ENCODE data around the gene NUDT3. TPM values are rescaled to one million over a fixed set of nuclear protein-coding genes. Genes with fewer than 3 reads are reported as not detected.

The NUDT3 gene
- total and polyA plus RNA-seq, 5 experiments from 2014 or later = 7.4 to 31.7 (median 10.8) TPM

DNA sequence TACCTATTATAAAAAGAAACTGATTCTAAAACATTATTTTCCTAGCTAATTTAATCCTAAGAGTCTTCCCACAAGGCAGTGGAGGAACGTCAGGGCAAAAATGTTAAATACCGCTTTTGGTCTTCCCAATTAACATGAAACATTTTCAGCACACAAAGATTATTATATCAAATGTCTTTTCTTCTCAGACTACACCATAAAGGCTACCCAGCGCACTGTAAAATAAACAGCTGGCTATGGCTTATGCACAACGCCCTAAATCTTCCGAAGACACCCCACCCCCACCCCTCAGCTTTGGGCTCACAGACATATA is 1.0 kb downstream of the NUDT3 start:
- Mint-ChIP-seq H3K9me3 (no peaks in the 10 kb centered on the region), H3K36me3 (no peaks in the 10 kb centered on the region), H3K4me1 (peaks cover 9 to 36% (median 27%) of the 10 kb centered on the region in 4 donors), H3K27ac (no peak overlapping the region), H3K4me3 (no peak overlapping the region), H3K27me3 (no peaks in the 10 kb centered on the region)
- POLR2A ChIA-PET = interaction anchor here (0.6 to 3.5 kb wide), 7 partner anchors 24 to 227 kb away, joined by 3 to 33 read pairs (median 8); partner anchors contain the start of genes HMGA1, RPS10 and SMIM29
- ATAC-seq (peak in 1 of 2 donors; percentile 15), DNase-seq (no peak)

DNA sequence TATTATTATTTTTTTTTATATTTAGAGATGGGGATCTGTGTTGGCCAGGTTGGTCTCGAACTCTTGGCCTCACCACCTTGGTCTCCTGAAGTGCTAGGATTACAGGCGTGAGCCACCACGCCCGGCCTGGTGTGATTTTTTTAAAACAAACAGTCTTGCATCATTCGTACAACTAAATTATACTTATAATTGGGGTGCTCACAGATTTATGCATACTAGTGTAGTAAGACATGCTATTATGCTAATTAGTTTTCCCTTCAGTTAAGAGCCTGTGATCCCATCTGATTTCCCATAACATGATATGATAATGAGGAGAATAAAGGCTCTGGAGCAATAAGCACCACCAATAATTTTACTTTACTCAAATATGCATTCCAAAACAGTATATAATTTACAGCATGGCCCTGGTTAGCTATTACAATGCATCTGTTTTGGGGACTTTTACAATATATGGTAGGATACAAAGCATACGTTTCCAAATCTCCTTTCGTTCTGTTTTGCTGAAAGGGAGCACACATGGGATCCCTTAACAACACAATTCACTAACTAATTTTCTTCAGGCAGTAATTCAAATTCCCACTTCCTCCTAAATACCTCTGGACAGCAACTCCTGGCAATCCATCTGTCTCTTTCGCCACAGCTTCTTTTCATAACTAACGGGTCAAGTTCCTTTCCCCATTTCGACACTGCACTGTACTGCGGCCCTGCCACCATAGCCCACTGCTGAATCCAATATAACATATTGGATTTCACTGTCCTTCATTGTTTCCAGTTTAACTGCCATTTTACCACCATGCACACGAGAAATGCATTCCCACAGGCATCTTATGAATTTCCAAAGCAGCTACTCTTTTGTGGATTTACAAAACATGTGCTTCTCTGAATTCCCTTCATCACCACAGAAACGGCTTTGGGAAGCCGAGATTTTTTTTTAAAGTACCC is 1.7 kb downstream of the NUDT3 start:
- Mint-ChIP-seq H3K36me3 (no peaks in the 10 kb centered on the region), H3K9me3 (no peaks in the 10 kb centered on the region), H3K27ac (no peak overlapping the region), H3K4me1 (peaks cover 11 to 42% (median 30%) of the 10 kb centered on the region in 4 donors), H3K27me3 (no peaks in the 10 kb centered on the region), H3K4me3 (no peak overlapping the region)
- ATAC-seq (no peak), DNase-seq (no peak)
- POLR2A ChIA-PET = interaction anchor here (0.6 to 3.5 kb wide), 8 partner anchors 15 to 958 kb away, joined by 3 to 33 read pairs (median 8); partner anchors contain the start of genes HMGA1 and SMIM29

DNA sequence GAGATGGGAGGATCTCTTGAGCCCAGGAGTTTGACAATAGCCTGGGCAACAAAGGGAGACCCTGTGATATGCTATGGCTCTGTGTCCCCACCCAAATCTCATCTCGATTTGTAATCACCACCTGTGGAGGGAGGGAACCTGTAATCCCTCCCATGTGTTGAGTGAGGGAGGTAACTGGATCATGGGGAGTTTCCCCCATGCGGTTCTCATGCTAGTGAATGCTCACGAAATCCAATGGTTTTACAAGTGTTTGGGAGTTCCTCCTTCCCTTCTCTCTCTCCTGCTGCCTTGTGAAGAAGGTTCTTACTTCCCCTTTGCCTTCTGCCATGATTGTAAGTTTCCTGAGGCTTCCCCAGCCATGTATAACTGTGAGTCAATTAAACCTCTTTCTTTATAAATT is 3.4 kb downstream of the NUDT3 start:
- H3K9me3 Mint-ChIP-seq = no peaks in the 10 kb centered on the region
- no peaks in the 10 kb centered on the region for H3K27me3 Mint-ChIP-seq
- peak overlapping the region in 2 of 10 donors; percentile 5 to 17 for H3K27ac Mint-ChIP-seq
- H3K36me3 Mint-ChIP-seq = no peaks in the 10 kb centered on the region
- no peak for DNase-seq
- H3K4me1 Mint-ChIP-seq = peaks cover 11 to 49% (median 42%) of the 10 kb centered on the region in 4 donors
- no peak overlapping the region for H3K4me3 Mint-ChIP-seq
- POLR2A ChIA-PET = no interaction called here
- ATAC-seq = no peak

DNA sequence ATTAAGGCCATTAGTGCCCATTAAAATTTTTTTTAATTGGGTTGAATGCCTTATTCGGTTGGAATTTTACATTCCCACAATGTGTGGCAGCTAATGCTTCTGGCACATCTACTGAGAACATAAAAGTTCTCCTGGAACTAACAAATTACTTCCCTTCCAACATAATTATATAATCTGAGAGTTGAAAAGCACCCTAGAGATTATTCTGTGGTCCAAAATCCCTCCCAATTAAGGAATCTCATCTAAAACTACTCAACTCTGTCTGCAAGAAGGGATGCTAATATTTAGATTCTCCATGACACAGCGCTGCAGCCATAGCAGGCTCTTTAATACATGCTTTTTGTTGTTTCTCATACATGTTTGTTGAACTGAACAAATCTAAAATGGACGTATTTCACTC is 4.0 kb downstream of the NUDT3 start:
- Mint-ChIP-seq H3K9me3 (no peaks in the 10 kb centered on the region), H3K4me3 (no peak overlapping the region), H3K36me3 (peaks cover 0 to 2% (median 0%) of the 10 kb centered on the region in 3 donors), H3K4me1 (peaks cover 13 to 48% (median 44%) of the 10 kb centered on the region in 4 donors), H3K27ac (no peak overlapping the region), H3K27me3 (no peaks in the 10 kb centered on the region)
- ATAC-seq = no peak
- POLR2A ChIA-PET = no interaction called here
- no peak for DNase-seq

DNA sequence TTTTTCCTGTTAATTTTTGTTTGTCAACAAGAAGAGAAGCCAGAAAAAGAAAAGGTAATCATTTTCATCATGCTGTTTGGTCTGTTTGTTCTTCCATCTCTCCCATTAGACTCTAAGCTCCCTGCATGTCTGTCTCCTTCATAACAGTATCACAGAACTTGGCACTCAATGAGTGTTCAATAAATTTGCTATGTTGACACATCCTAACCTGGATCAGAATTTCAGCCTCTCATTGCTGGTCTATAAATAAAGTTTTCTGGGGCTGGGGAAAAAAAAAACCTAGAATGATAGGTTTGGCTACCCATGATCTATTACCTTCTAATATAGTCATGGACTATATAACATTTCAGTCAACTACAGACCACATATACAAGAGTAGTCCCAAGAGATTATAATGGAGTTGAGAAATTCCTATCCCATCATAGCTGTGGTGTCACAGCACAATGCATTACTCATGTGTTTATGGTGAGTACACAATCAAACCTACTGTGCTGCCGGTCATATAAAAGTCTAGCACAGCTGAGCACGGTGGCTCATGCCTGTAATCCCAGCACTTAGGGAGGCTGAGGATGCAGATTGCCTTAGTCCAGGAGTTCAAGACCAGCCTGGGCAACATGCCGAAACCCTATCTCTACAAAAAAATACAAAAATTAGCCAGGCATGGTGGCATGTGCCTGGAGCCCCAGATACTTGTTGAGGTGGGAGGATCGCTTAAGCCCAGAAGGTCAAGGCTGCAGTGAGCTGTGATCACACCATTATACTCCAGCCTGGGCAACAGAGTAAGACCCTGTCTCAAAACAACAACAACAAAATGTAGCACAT is 5.9 kb downstream of the NUDT3 start:
- Mint-ChIP-seq H3K36me3 (peaks cover 0 to 2% (median 0%) of the 10 kb centered on the region in 3 donors), H3K4me3 (no peak overlapping the region), H3K9me3 (no peaks in the 10 kb centered on the region), H3K27ac (peak overlapping the region in 2 of 10 donors; percentile 17 to 27), H3K27me3 (no peaks in the 10 kb centered on the region), H3K4me1 (peaks cover 11 to 49% (median 39%) of the 10 kb centered on the region in 4 donors)
- ATAC-seq (no peak), DNase-seq (no peak)
- POLR2A ChIA-PET = no interaction called here

DNA sequence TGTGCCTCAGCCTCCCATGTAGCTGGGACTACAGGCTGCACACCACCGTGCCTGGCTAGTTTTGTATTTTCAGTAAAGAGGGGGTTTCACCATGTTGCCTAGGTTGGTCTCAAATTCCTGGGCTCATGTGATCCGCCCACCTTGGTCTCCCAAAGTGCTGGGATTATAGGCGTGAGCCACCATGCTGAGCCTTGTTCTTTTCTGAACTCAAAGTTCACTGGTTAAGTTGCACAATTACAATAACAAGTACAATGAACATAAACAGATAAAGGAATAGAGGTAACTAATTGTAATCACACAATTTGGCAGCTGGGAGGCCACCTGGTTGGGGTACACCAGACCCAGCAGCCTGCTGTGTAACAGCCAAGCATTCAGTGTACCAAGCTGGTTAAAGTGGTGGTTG is 6.7 kb downstream of the NUDT3 start:
- no peaks in the 10 kb centered on the region for H3K27me3 Mint-ChIP-seq
- H3K27ac Mint-ChIP-seq = peak overlapping the region in 1 of 10 donors; percentile 22
- peaks cover 0 to 2% (median 0%) of the 10 kb centered on the region in 3 donors for H3K36me3 Mint-ChIP-seq
- POLR2A ChIA-PET = no interaction called here
- ATAC-seq = no peak
- H3K4me3 Mint-ChIP-seq = no peak overlapping the region
- peaks cover 13 to 53% (median 40%) of the 10 kb centered on the region in 4 donors for H3K4me1 Mint-ChIP-seq
- DNase-seq = no peak
- H3K9me3 Mint-ChIP-seq = no peaks in the 10 kb centered on the region

DNA sequence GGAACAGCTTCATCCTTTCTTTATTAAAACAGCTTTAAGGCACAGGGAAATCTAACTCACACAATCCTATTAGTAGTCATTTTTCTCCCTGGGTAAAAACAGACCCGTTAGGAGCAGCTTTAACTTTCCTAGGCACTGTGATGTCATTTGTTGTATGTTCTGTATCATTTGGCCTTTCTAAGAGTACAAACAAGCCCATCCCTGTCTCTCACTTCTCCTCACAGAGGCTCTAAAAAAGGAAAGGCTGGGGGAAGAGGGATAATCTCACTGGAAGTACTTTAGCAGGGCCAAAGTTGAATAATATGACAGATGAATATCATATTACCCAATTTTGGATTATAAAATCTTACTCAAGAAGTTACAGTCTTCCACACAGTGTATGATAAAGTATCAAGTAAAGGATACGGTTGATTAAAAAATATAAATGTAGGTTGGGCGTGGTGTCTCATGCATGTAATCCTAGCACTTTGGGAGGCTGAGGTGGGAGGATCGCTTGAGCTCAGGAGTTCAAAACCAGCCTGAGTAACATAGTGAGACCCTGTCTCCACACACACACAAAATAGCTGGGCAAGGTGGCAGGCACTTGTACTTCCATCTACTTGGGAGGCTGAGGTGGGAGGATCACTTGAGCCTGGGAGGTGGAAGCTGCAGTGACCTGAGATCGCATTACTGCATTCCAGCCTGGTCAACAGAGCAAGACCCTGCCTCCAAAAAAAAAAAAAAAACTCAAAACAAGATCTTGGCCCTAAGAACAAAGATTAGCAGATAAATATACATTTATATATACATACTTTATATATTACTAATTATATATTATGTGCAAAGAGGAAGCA is 7.9 kb downstream of the NUDT3 start:
- peak overlapping the region in 3 of 10 donors; percentile 10 to 74 (median 37) for H3K27ac Mint-ChIP-seq
- POLR2A ChIA-PET = no interaction called here

DNA sequence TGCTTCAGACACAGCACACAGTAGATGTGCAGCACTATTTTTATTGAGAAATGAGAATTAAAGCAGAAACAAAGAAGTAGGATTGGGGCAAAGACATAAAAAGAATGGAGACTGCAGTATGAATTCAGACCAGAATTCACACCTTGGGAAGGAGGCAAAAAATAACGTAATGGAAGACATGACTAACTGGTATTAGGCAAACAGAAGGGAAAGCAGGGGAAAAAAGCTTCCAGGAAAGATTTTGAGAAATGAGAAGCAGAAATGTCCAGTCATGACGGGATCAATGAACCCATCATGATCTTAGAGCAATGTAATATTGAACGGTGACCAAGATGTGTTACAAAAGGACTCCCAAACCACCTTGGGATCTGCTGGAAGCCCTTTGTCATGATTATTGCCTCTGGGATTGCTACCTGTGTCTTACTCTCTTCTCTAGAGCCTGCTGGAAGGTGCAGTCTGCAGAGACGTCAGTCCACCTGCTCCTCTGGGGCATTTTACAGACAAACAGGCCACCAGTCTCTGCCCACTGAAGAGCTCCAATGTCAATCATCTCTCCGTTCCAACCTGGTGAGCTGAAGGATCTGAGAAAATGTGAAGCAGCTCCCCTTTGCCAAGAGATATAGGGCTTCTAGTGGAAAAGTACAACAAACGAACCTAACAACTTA is 8.7 kb downstream of the NUDT3 start:
- Mint-ChIP-seq H3K9me3 (no peaks in the 10 kb centered on the region), H3K27me3 (no peaks in the 10 kb centered on the region), H3K27ac (peak overlapping the region in 3 of 10 donors; percentile 27 to 64 (median 37)), H3K4me1 (peaks cover 9 to 52% (median 39%) of the 10 kb centered on the region in 4 donors), H3K4me3 (no peak overlapping the region), H3K36me3 (peaks cover 0 to 2% (median 0%) of the 10 kb centered on the region in 3 donors)
- no peak for ATAC-seq
- POLR2A ChIA-PET = no interaction called here
- DNase-seq = no peak

More for the DNA sequence above, 7.9 kb downstream of the NUDT3 start:
- peak overlapping the region in 1 of 10 donors; percentile 15 for H3K4me3 Mint-ChIP-seq
- H3K9me3 Mint-ChIP-seq = no peaks in the 10 kb centered on the region
- H3K4me1 Mint-ChIP-seq = peaks cover 13 to 57% (median 44%) of the 10 kb centered on the region in 4 donors
- H3K36me3 Mint-ChIP-seq = peaks cover 0 to 2% (median 0%) of the 10 kb centered on the region in 3 donors
- H3K27me3 Mint-ChIP-seq = no peaks in the 10 kb centered on the region
- DNase-seq (no peak), ATAC-seq (no peak)

DNA sequence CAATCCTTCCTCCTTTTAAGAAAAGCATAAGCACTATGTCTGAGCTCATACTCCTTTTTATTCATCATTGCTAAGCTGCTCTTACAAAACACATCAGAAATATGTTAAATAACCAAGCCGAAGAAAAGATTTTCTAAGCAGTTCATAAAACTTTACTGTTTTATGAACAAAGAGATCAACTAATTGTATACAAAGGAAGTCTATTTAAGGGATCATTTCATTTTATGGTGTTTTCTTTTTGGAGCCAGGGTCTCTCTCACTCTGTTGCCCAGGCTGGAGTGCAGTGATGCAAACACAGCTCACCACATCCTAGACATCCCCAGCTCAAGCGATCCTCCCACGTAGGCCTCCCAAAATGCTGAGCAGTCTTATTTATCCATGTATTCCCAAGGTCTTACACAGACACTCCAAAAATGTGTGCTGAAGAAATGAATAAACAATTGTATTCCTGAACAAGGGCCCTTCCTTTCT is 9.3 kb downstream of the NUDT3 start:
- POLR2A ChIA-PET = no interaction called here
- H3K36me3 Mint-ChIP-seq = peaks cover 0 to 3% (median 2%) of the 10 kb centered on the region in 3 donors
- H3K4me3 Mint-ChIP-seq = no peak overlapping the region
- no peak for ATAC-seq
- H3K27me3 Mint-ChIP-seq = no peaks in the 10 kb centered on the region
- H3K27ac Mint-ChIP-seq = peak overlapping the region in 1 of 10 donors; percentile 27
- no peak for DNase-seq
- peaks cover 11 to 55% (median 41%) of the 10 kb centered on the region in 4 donors for H3K4me1 Mint-ChIP-seq
- H3K9me3 Mint-ChIP-seq = no peaks in the 10 kb centered on the region

DNA sequence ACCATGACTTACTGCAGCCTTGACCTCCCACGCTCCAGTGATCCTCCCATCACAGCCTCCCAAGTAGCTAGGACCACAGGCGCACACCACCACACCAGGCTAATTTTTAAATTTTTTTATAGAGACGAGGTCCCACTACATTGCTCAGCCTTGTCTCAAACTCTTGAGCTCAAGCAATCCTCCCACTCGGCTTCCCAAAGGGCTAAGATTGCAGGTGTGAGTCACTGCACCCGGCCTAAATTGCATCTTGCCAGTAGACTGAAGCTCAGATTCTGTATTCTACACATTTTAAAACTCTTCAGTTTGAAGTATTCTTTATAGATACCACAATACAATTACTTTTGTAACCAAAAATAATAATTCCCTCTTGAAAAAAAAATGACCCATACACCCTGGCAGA is 11.4 kb downstream of the NUDT3 start:
- ATAC-seq (no peak), DNase-seq (no peak)
- Mint-ChIP-seq H3K27me3 (no peaks in the 10 kb centered on the region), H3K36me3 (peaks cover 0 to 4% (median 2%) of the 10 kb centered on the region in 3 donors), H3K9me3 (no peaks in the 10 kb centered on the region), H3K4me3 (no peak overlapping the region), H3K27ac (peak overlapping the region in 2 of 10 donors; percentile 9 to 43), H3K4me1 (peaks cover 7 to 42% (median 30%) of the 10 kb centered on the region in 4 donors)
- POLR2A ChIA-PET = no interaction called here

DNA sequence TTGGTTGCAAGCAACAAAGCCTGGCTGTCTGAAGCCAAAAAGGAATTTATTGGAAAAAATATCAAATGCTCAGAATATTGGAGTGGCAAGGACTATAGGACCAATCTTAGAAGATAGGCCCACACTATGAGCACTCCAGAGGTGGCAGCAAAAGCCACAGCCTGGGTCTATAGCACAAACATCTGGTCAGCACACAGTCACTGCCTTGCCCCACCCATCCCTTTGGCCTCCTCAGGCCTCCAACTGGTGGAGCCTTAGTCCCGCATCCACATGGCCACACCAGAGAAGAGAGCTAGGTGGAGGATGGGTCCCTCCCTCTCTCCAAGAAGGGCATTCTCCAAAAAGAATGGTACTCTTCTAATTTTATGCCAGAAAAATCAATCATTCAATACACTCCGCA is 14.0 kb downstream of the NUDT3 start:
- Mint-ChIP-seq H3K4me3 (no peak overlapping the region), H3K36me3 (peaks cover 0 to 2% (median 2%) of the 10 kb centered on the region in 3 donors), H3K27ac (peak overlapping the region in 2 of 10 donors; percentile 17 to 44), H3K27me3 (no peaks in the 10 kb centered on the region), H3K9me3 (no peaks in the 10 kb centered on the region), H3K4me1 (peaks cover 6 to 30% (median 14%) of the 10 kb centered on the region in 4 donors)
- no peak for ATAC-seq
- POLR2A ChIA-PET = no interaction called here
- no peak for DNase-seq

Data from naive thymus-derived CD8-positive, alpha-beta T cell (primary cell).